Measurements from ENCODE around the gene RIPOR2. TPM values are rescaled to one million over a fixed set of nuclear protein-coding genes. Genes with fewer than 3 reads are reported as not detected.

The RIPOR2 gene
- total and polyA plus RNA-seq, 10 of the 15 experiments (the other 5 are each of a cell fraction or from before 2014, with no cell fraction given): 22.2 to 48.2 (median 34.7) TPM

- no peak for TF ChIP-seq YBX1 (IDR thresholded peaks at IDR 0.05)
- TF ChIP-seq SKIL (IDR thresholded peaks at IDR 0.05; ENCODE audit: low read depth, poor library complexity, severe bottlenecking): no peak
- TF ChIP-seq SIN3A (IDR thresholded peaks at IDR 0.05; ENCODE audit: low read depth, low read length): 0 out of 2 replicates have a peak, but pooled peaks have one; percentile 44
- peak; percentile 68 for TF ChIP-seq POLR2AphosphoS5 (IDR thresholded peaks at IDR 0.05; ENCODE audit: low read length)
- peak; percentile 79 for TF ChIP-seq POLR2A (IDR thresholded peaks at IDR 0.05; ENCODE audit: low read depth, low read length)
- TF ChIP-seq, protein P1, sequence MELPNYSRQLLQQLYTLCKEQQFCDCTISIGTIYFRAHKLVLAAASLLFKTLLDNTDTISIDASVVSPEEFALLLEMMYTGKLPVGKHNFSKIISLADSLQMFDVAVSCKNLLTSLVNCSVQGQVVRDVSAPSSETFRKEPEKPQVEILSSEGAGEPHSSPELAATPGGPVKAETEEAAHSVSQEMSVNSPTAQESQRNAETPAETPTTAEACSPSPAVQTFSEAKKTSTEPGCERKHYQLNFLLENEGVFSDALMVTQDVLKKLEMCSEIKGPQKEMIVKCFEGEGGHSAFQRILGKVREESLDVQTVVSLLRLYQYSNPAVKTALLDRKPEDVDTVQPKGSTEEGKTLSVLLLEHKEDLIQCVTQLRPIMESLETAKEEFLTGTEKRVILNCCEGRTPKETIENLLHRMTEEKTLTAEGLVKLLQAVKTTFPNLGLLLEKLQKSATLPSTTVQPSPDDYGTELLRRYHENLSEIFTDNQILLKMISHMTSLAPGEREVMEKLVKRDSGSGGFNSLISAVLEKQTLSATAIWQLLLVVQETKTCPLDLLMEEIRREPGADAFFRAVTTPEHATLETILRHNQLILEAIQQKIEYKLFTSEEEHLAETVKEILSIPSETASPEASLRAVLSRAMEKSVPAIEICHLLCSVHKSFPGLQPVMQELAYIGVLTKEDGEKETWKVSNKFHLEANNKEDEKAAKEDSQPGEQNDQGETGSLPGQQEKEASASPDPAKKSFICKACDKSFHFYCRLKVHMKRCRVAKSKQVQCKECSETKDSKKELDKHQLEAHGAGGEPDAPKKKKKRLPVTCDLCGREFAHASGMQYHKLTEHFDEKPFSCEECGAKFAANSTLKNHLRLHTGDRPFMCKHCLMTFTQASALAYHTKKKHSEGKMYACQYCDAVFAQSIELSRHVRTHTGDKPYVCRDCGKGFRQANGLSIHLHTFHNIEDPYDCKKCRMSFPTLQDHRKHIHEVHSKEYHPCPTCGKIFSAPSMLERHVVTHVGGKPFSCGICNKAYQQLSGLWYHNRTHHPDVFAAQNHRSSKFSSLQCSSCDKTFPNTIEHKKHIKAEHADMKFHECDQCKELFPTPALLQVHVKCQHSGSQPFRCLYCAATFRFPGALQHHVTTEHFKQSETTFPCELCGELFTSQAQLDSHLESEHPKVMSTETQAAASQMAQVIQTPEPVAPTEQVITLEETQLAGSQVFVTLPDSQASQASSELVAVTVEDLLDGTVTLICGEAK (IDR thresholded peaks at IDR 0.05; ENCODE audit: borderline replicate concordance): no peak
These were observed at the start of gene RIPOR2 (continued) for GRCh38 chr6:24935366-24936152.
